GM12878 (cell line): Measurements from ENCODE around the gene PDILT. TPM values are rescaled to one million over a fixed set of nuclear protein-coding genes. Genes with fewer than 3 reads are reported as not detected.

Experiments used
- ATAC-seq: fragments of 200-7000 bp; cut with Tn5 transposase; 3 replicates; pipeline ENCODE4 v1.9.1; 2020; ENCODE audit warnings: mild to moderate bottlenecking, moderate library complexity
- BruUV-seq: library from RNA; stranded (reverse); fragments of 400-500 nt; replicated peaks from 2 replicates; lab custom pipeline; 2021; lab: Mats Ljungman, UMichigan
- CTCF ChIA-PET: fragments of 300-600 bp; sonication (Branson Sonifier 250); formaldehyde crosslinking; extraction: SDS; loops from one replicate; lab custom pipeline; 2021; ENCODE audit warnings: inconsistent platforms; lab: Yijun Ruan, JAX
- POLR2A ChIA-PET: fragments of 350-600 bp; formaldehyde crosslinking; extraction: SDS; loops from one replicate; lab custom pipeline; 2021; ENCODE audit warnings: inconsistent platforms; lab: Charles Lee
- RAD21 ChIA-PET: fragments of 300-600 bp; sonication (Branson Sonifier 250); formaldehyde crosslinking; loops from one replicate; lab custom pipeline; 2023; ENCODE audit warnings: antibody characterized with exemption; ENCODE audit not compliant: unreplicated experiment; lab: Charles Lee
- SMC1A ChIA-PET: fragments of 300-600 bp; sonication (Branson Sonifier 250); formaldehyde crosslinking; loops from one replicate; lab custom pipeline; 2023; ENCODE audit not compliant: unreplicated experiment, uncharacterized antibody; lab: Charles Lee
- DNase-seq: peaks from one replicate; pipeline ENCODE4 v3.0.0-alpha.2; 2011; ENCODE audit warnings: low read depth, low spot score
- FAIRE-seq: peaks from 3 replicates; lab custom pipeline; 2011; peaks lifted over from hg19 to GRCh38; lab: Jason Lieb, UNC
- H2AFZ ChIP-seq: 2 replicates; pipeline ENCODE4 v1.6.0; 2011; ENCODE audit warnings: low read depth, low read length, control low read depth; ENCODE audit not compliant: control insufficient read depth
- H3K27ac ChIP-seq: 2 replicates; pipeline ENCODE4 v1.5.1; 2011; ENCODE audit warnings: control low read depth; ENCODE audit not compliant: control insufficient read depth, insufficient read depth
- H3K27me3 ChIP-seq, 2 experiments: replicated peaks in 1 of 2; 2 replicates each; pipeline versions ENCODE4 v1.6.0 to v1.6.1; 2011; ENCODE audit warnings: low read length in 1 of 2; ENCODE audit not compliant: control insufficient read depth in 2 of 2, insufficient read depth in 2 of 2
- H3K36me3 ChIP-seq, 2 experiments: 2 replicates each; pipeline ENCODE4 v1.5.1; 2011; ENCODE audit warnings: low read length in 1 of 2; ENCODE audit not compliant: control insufficient read depth in 2 of 2, insufficient read depth in 2 of 2
- H3K4me1 ChIP-seq: 2 replicates; pipeline ENCODE4 v1.6.1; 2011; ENCODE audit warnings: mild to moderate bottlenecking, low read length, moderate library complexity, mixed read lengths; ENCODE audit not compliant: control insufficient read depth, insufficient read depth
- H3K4me2 ChIP-seq: 2 replicates; pipeline ENCODE4 v1.6.0; 2011; ENCODE audit warnings: control low read depth; ENCODE audit not compliant: control insufficient read depth, insufficient read depth
- H3K4me3 ChIP-seq: fragments of 200-600 bp; sonication (generic); 2 replicates; pipeline ENCODE4 v1.5.1; 2016
- H3K79me2 ChIP-seq: 2 replicates; pipeline ENCODE4 v1.6.0; 2011; ENCODE audit warnings: low read length; ENCODE audit not compliant: control insufficient read depth, insufficient read depth
- H3K9ac ChIP-seq: 2 replicates; pipeline ENCODE4 v1.8.0; 2011; ENCODE audit warnings: low read length, control low read depth, mixed read lengths; ENCODE audit not compliant: control insufficient read depth, insufficient read depth
- H3K9me3 ChIP-seq: replicated peaks from 3 replicates; pipeline ENCODE4 v1.5.1; 2011; ENCODE audit warnings: mild to moderate bottlenecking, low read length; ENCODE audit not compliant: control insufficient read depth, insufficient read depth
- H4K20me1 ChIP-seq: 2 replicates; pipeline ENCODE4 v1.6.0; 2011; ENCODE audit not compliant: control insufficient read depth, insufficient read depth
- BCL3 ChIP-seq: IDR thresholded peaks from 2 replicates; pipeline ENCODE4 v1.6.1; 2011; ENCODE audit warnings: borderline replicate concordance, low read depth, mild to moderate bottlenecking, moderate library complexity, low read length; ENCODE audit not compliant: insufficient read depth, poor library complexity, severe bottlenecking
- CBX3 ChIP-seq: fragments of 200-600 bp; sonication (generic); IDR thresholded peaks from 2 replicates; pipeline ENCODE4 v1.6.1; 2016; ENCODE audit warnings: low read depth, borderline replicate concordance
- E2F8 ChIP-seq: fragments of 450-650 bp; IDR thresholded peaks from 2 replicates; pipeline ENCODE4 v1.6.1; 2018; ENCODE audit warnings: mild to moderate bottlenecking, low read depth, moderate library complexity; ENCODE audit not compliant: partially characterized antibody
- PRDM15 ChIP-seq: fragments of 450-650 bp; formaldehyde crosslinking; IDR thresholded peaks from 2 replicates; pipeline ENCODE4 v1.4.0; 2020; ENCODE audit warnings: mild to moderate bottlenecking, moderate library complexity
- RAD21 ChIP-seq: IDR thresholded peaks from 2 replicates; pipeline ENCODE4 v1.6.1; 2011; ENCODE audit warnings: mild to moderate bottlenecking, low read depth, low read length, moderate library complexity; ENCODE audit not compliant: insufficient read depth
- RCOR1 ChIP-seq: conservative IDR thresholded peaks from 2 replicates; pipeline ENCODE4 v1.6.1; 2012; ENCODE audit warnings: low read depth, low read length, improper control_type of control experiment
- SMC3 ChIP-seq: IDR thresholded peaks from 2 replicates; pipeline ENCODE4 v1.6.1; 2011; ENCODE audit warnings: low read length, improper control_type of control experiment, borderline replicate concordance
- USF1 ChIP-seq: IDR thresholded peaks from 2 replicates; pipeline ENCODE4 v1.6.1; 2011; ENCODE audit warnings: borderline replicate concordance, low read depth, mild to moderate bottlenecking, moderate library complexity, mixed read lengths, low read length; ENCODE audit not compliant: insufficient read depth; ENCODE audit errors: extremely low read length
- ZNF217 ChIP-seq: fragments of 450-650 bp; IDR thresholded peaks from 2 replicates; pipeline ENCODE4 v1.6.1; 2017; ENCODE audit warnings: antibody characterized with exemption, mild to moderate bottlenecking
- ZSCAN29 ChIP-seq: fragments of 450-650 bp; IDR thresholded peaks from 2 replicates; pipeline ENCODE4 v1.6.1; 2017; ENCODE audit warnings: mild to moderate bottlenecking, moderate library complexity
- WGBS: methylation state at CpG from one replicate; pipeline ENCODE4 v1.1.6; 2016; ENCODE audit warnings: low lambda C conversion rate; ENCODE audit not compliant: insufficient replicate concordance, insufficient coverage; ENCODE audit errors: missing lambda C conversion rate; 5-methylcytosine and 5-hydroxymethylcytosine counted together
- in situ Hi-C: fragments of 300-500 bp; cut with MboI; formaldehyde crosslinking; loops from 9 replicates; pipeline ENCODE4 v1.14.3; 2018; ENCODE audit warnings: mixed read lengths
- intact Hi-C: fragments of 100-400 bp; cut with micrococcal nuclease; formaldehyde crosslinking; loops from one replicate; pipeline ENCODE4 v1.14.2; 2022; ENCODE audit not compliant: unreplicated experiment
- polyA plus RNA-seq, 11 experiments: library from polyadenylated mRNA; depleted of rRNA in 4 of 11; unstranded in 6 of 11; stranded (reverse) in 5 of 11; fragments of >200 nt; fragmentation: Nextera tagmentation in 4 of 11; fragmentation: Illumina TruSeq in 1 of 11; extraction: Ambion mirVana in 4 of 11; extraction: Trizol in 1 of 11; gene quantifications; 1 replicate in 1 of 11; 2 replicates in 10 of 11; pipeline versions ENCODE4 v1.2.1 to v1.2.3, GENCODE V29; 2011 to 2016; ENCODE audit warnings: inconsistent platforms in 2 of 11, missing spikeins in 2 of 11, low read depth in 1 of 11
- total RNA-seq, 4 experiments: library from RNA; depleted of rRNA in 3 of 4; stranded (reverse); fragments of >200 nt in 3 of 4; fragmentation: Illumina TruSeq in 1 of 4; extraction: Trizol in 1 of 4; gene quantifications; 2 replicates each; pipeline versions ENCODE4 v1.2.1 to v1.2.3, GENCODE V29; 2013 to 2021

Gene PDILT
- total and polyA plus RNA-seq, 10 of the 15 experiments (the other 5 are each of a cell fraction or from before 2014, with no cell fraction given): not detected

DNA sequence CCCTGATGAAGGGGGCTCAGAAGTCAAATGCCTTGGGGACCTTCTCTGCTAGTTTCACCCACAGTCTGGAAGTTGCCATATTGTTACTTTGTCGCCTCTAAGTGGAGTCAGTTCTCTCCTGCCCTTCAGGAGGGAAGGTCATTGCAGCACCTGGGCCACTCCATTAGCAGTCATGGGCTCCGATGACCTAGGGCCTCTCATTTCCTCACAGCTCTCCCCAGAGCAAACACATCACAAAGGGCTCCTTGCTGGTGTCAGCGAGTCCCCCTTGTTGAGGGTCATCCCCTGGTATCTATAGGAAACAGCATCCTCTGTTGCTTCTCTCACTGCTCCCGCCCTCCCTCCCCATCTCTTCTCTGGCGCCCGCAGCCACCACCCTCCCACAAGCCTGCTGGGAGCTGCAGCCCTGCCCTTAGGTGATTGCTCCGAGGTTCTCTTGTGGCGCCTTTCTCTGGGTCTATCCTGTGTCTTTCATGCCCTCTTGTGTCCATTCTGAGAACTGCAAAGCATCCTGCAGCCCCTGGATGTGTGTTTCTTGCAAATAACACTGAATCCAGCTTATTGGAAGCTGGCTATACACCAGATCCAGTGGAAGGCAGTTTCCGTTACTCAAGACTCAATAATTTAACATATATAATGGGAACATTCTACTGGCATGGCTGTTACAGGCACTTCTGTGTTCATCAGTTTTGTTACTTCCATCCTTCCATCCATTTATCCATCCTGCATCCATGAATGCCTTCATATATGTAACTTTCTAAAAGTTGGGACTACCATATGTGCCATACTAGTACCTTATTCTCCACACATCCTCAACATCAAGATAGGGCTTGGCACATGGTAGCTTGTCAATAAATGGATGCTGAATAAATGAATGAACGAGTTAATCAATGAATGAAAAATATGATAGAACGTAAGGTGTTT is 21.2 kb downstream of the PDILT start:
- Histone ChIP-seq H3K27ac (no peak overlapping the region), H3K4me2 (no peak overlapping the region), H3K9ac (no peak overlapping the region), H3K36me3 (no peaks in the 10 kb centered on the region), H3K4me1 (no peaks in the 10 kb centered on the region), H2AFZ (no peak overlapping the region), H3K79me2 (no peaks in the 10 kb centered on the region), H4K20me1 (no peaks in the 10 kb centered on the region), H3K4me3 (no peak overlapping the region), H3K27me3 (no peaks in the 10 kb centered on the region), H3K9me3 (no peaks in the 10 kb centered on the region)
- CTCF ChIA-PET: interaction anchor here (0.5 to 6.4 kb wide), 13 partner anchors 9 to 580 kb away, joined by 3 to 137 read pairs (median 4); no protein-coding TSS in a partner anchor
- FAIRE-seq (no peak), DNase-seq (no peak), ATAC-seq (peak; percentile 94)
- WGBS: 20% methylated on average over 8 of the region's 11 CpGs
- no TSS peak for BruUV-seq
- POLR2A ChIA-PET: no interaction called here
- RAD21 ChIA-PET: interaction anchor here (0.7 to 5.7 kb wide), 6 partner anchors 10 to 484 kb away, joined by 3 to 58 read pairs (median 14); no protein-coding TSS in a partner anchor
- intact Hi-C loops (loop anchor here (1.0 to 10.0 kb wide), 4 partner anchors 83 to 485 kb away; no protein-coding TSS in a partner anchor), in situ Hi-C loops (loop anchor here (5.0 kb wide), 1 partner anchor 476 kb away; no protein-coding TSS in a partner anchor)
- SMC1A ChIA-PET: interaction anchor here (0.6 to 5.2 kb wide), 7 partner anchors 11 to 484 kb away, joined by 3 to 66 read pairs (median 5); no protein-coding TSS in a partner anchor
- no peak for TF ChIP-seq USF1
- TF ChIP-seq ZSCAN29: no peak
- TF ChIP-seq CBX3: no peak
- TF ChIP-seq SMC3: peak; percentile 64
- TF ChIP-seq ZNF217: no peak
- TF ChIP-seq RAD21: peak; percentile 77
- TF ChIP-seq E2F8: no peak
- TF ChIP-seq BCL3: no peak
- TF ChIP-seq PRDM15 (CRISPR knock-in tag): no peak
- TF ChIP-seq RCOR1: no peak
